ENCODE measurements around the gene SUPT3H. TPM values are rescaled to one million over a fixed set of nuclear protein-coding genes. Genes with fewer than 3 reads are reported as not detected.
"Not testable (repeated sequence)": the region's sequence is repeated elsewhere in the genome, so short reads cannot be mapped to it uniquely, and the experiment has no call there.

The SUPT3H gene
- total and polyA plus RNA-seq, 5 donors: 3.1 to 4.5 (median 4.1) TPM

GRCh38 chr6:45199554-45199953 lies 178.2 kb downstream of the SUPT3H start:
- H3K27ac ChIP-seq (ENCODE audit: low read length): no peak overlapping the region
- intact Hi-C loops (cut with DNase I): no loop called here
- H3K4me3 ChIP-seq (ENCODE audit: low read length): no peak overlapping the region
- no peaks in the 10 kb centered on the region for H3K27me3 ChIP-seq (ENCODE audit: control insufficient read depth, insufficient read depth)
- no peaks in the 10 kb centered on the region for H3K9me3 ChIP-seq (ENCODE audit: control insufficient read depth, low read length)
- DNase-seq (no peak), ATAC-seq (no peak)
- H3K4me1 ChIP-seq (ENCODE audit: control insufficient read depth, insufficient read depth, low read length): no peaks in the 10 kb centered on the region

GRCh38 chr6:45196121-45196520 lies 181.6 kb downstream of the SUPT3H start:
- intact Hi-C loops (cut with DNase I): no loop called here
- 74% methylated on average over 3 of the region's 3 CpGs for WGBS
- Histone ChIP-seq H3K27ac (ENCODE audit: low read length) (no peak overlapping the region), H3K4me1 (ENCODE audit: control insufficient read depth, insufficient read depth, low read length) (no peaks in the 10 kb centered on the region), H3K4me3 (ENCODE audit: low read length) (no peak overlapping the region), H3K27me3 (ENCODE audit: control insufficient read depth, insufficient read depth) (no peaks in the 10 kb centered on the region), H3K9me3 (ENCODE audit: control insufficient read depth, low read length) (no peaks in the 10 kb centered on the region)
- ATAC-seq (no peak), DNase-seq (no peak)

GRCh38 chr6:45195137-45195536 lies 182.6 kb downstream of the SUPT3H start:
- no peak for ATAC-seq
- H3K4me1 ChIP-seq (ENCODE audit: control insufficient read depth, insufficient read depth, low read length): no peaks in the 10 kb centered on the region

GRCh38 chr6:45192556-45192955 lies 185.2 kb downstream of the SUPT3H start:
- no peaks in the 10 kb centered on the region for H3K4me1 ChIP-seq (ENCODE audit: control insufficient read depth, insufficient read depth, low read length)
- 91% methylated on average over 2 of the region's 2 CpGs for WGBS
- no peak overlapping the region for H3K27ac ChIP-seq (ENCODE audit: low read length)
- no peak for ATAC-seq
- intact Hi-C loops (cut with DNase I): no loop called here
- H3K4me3 ChIP-seq (ENCODE audit: low read length): no peak overlapping the region
- no peak for DNase-seq
- H3K9me3 ChIP-seq (ENCODE audit: control insufficient read depth, low read length): no peaks in the 10 kb centered on the region
- no peaks in the 10 kb centered on the region for H3K27me3 ChIP-seq (ENCODE audit: control insufficient read depth, insufficient read depth)

More at GRCh38 chr6:45195137-45195536, 182.6 kb downstream of the SUPT3H start:
- DNase-seq: no peak
- Histone ChIP-seq H3K27ac (ENCODE audit: low read length) (no peak overlapping the region), H3K4me3 (ENCODE audit: low read length) (no peak overlapping the region), H3K27me3 (ENCODE audit: control insufficient read depth, insufficient read depth) (no peaks in the 10 kb centered on the region), H3K9me3 (ENCODE audit: control insufficient read depth, low read length) (no peaks in the 10 kb centered on the region)
- intact Hi-C loops (cut with DNase I): no loop called here
- WGBS: 76% methylated on average over 1 of the region's 1 CpG

GRCh38 chr6:45191414-45191813 lies 186.3 kb downstream of the SUPT3H start:
- H3K9me3 ChIP-seq (ENCODE audit: control insufficient read depth, low read length): no peaks in the 10 kb centered on the region
- no peak overlapping the region for H3K4me3 ChIP-seq (ENCODE audit: low read length)
- no peaks in the 10 kb centered on the region for H3K4me1 ChIP-seq (ENCODE audit: control insufficient read depth, insufficient read depth, low read length)
- no peak overlapping the region for H3K27ac ChIP-seq (ENCODE audit: low read length)
- WGBS: 66% methylated on average over 4 of the region's 4 CpGs
- DNase-seq: no peak
- no peak for ATAC-seq
- intact Hi-C loops (cut with DNase I): no loop called here
- no peaks in the 10 kb centered on the region for H3K27me3 ChIP-seq (ENCODE audit: control insufficient read depth, insufficient read depth)

GRCh38 chr6:45187836-45188235 lies 189.9 kb downstream of the SUPT3H start:
- Histone ChIP-seq H3K27me3 (ENCODE audit: control insufficient read depth, insufficient read depth) (no peaks in the 10 kb centered on the region), H3K9me3 (ENCODE audit: control insufficient read depth, low read length) (no peaks in the 10 kb centered on the region), H3K27ac (ENCODE audit: low read length) (no peak overlapping the region), H3K4me1 (ENCODE audit: control insufficient read depth, insufficient read depth, low read length) (no peaks in the 10 kb centered on the region), H3K4me3 (ENCODE audit: low read length) (no peak overlapping the region)
- intact Hi-C loops (cut with DNase I): no loop called here
- ATAC-seq: no peak
- WGBS: 93% methylated on average over 2 of the region's 2 CpGs
- DNase-seq: no peak

GRCh38 chr6:45185403-45186251 lies 192.1 kb downstream of the SUPT3H start:
- ATAC-seq: no peak
- intact Hi-C loops (cut with DNase I): no loop called here
- H3K27me3 ChIP-seq (ENCODE audit: control insufficient read depth, insufficient read depth): no peaks in the 10 kb centered on the region
- H3K4me3 ChIP-seq (ENCODE audit: low read length): no peak overlapping the region
- DNase-seq: no peak
- WGBS: 80% methylated on average over 2 of the region's 2 CpGs
- H3K27ac ChIP-seq (ENCODE audit: low read length): no peak overlapping the region
- H3K9me3 ChIP-seq (ENCODE audit: control insufficient read depth, low read length): no peaks in the 10 kb centered on the region
- no peaks in the 10 kb centered on the region for H3K4me1 ChIP-seq (ENCODE audit: control insufficient read depth, insufficient read depth, low read length)

- Histone ChIP-seq H3K9me3 (ENCODE audit: control insufficient read depth, low read length) (no peaks in the 10 kb centered on the region), H3K27me3 (ENCODE audit: control insufficient read depth, insufficient read depth) (no peaks in the 10 kb centered on the region), H3K4me1 (ENCODE audit: control insufficient read depth, insufficient read depth, low read length) (no peaks in the 10 kb centered on the region), H3K27ac (ENCODE audit: low read length) (no peak overlapping the region), H3K4me3 (ENCODE audit: low read length) (no peak overlapping the region)
- DNase-seq (no peak), ATAC-seq (no peak)
- WGBS: 81% methylated on average over 4 of the region's 4 CpGs
- intact Hi-C loops (cut with DNase I): no loop called here
Observed at GRCh38 chr6:45184937-45185336, 192.8 kb downstream of the SUPT3H start.

- ATAC-seq: no peak
- H3K27me3 ChIP-seq (ENCODE audit: control insufficient read depth, insufficient read depth): no peaks in the 10 kb centered on the region
- 91% methylated on average over 4 of the region's 4 CpGs for WGBS
Observed at GRCh38 chr6:45184040-45184439, 193.7 kb downstream of the SUPT3H start.

GRCh38 chr6:45176373-45176772 lies 201.4 kb downstream of the SUPT3H start:
- DNase-seq; H3K9me3 ChIP-seq (ENCODE audit: control insufficient read depth, low read length); H3K27me3 ChIP-seq (ENCODE audit: control insufficient read depth, insufficient read depth); ATAC-seq; H3K4me1 ChIP-seq (ENCODE audit: control insufficient read depth, insufficient read depth, low read length); H3K27ac ChIP-seq (ENCODE audit: low read length); H3K4me3 ChIP-seq (ENCODE audit: low read length); intact Hi-C loops (cut with DNase I): not testable (repeated sequence)
- 66% methylated on average over 6 of the region's 9 CpGs for WGBS

More at GRCh38 chr6:45184040-45184439, 193.7 kb downstream of the SUPT3H start:
- Histone ChIP-seq H3K4me1 (ENCODE audit: control insufficient read depth, insufficient read depth, low read length) (no peaks in the 10 kb centered on the region), H3K27ac (ENCODE audit: low read length) (no peak overlapping the region), H3K9me3 (ENCODE audit: control insufficient read depth, low read length) (no peaks in the 10 kb centered on the region), H3K4me3 (ENCODE audit: low read length) (no peak overlapping the region)
- no peak for DNase-seq
- intact Hi-C loops (cut with DNase I): no loop called here

- Histone ChIP-seq H3K9me3 (ENCODE audit: control insufficient read depth, low read length) (no peaks in the 10 kb centered on the region), H3K27ac (ENCODE audit: low read length) (no peak overlapping the region), H3K4me3 (ENCODE audit: low read length) (no peak overlapping the region), H3K4me1 (ENCODE audit: control insufficient read depth, insufficient read depth, low read length) (no peaks in the 10 kb centered on the region), H3K27me3 (ENCODE audit: control insufficient read depth, insufficient read depth) (no peaks in the 10 kb centered on the region)
- intact Hi-C loops (cut with DNase I): no loop called here
- DNase-seq (no peak), ATAC-seq (no peak)
- WGBS: 80% methylated on average over 7 of the region's 7 CpGs
Observed at GRCh38 chr6:45175272-45175671, 202.5 kb downstream of the SUPT3H start.
